Endothelial cell of coronary artery (primary cell): ENCODE measurements around the gene EMX2. TPM values are rescaled to one million over a fixed set of nuclear protein-coding genes. Genes with fewer than 3 reads are reported as not detected.

Experiments
- total RNA-seq: library from RNA; depleted of rRNA; stranded (reverse); fragments of >200 nt; gene quantifications from 2 replicates; pipeline ENCODE4 v1.2.3, GENCODE V29; 2014

EMX2 gene
- total RNA-seq: under 0.01 TPM in 1 of 2 replicates, not detected in the other

GRCh38 chr10:117542706-117543224 lies at the start of gene EMX2:
EMX2 (plus strand) TSS chr10:117542746; CDS start chr10:117543268, 522 bp downstream.

Other genes starting within 250 kb of the EMX2 start
- 10.4 and 14.4 TPM in 2 replicates for gene PDZD8, start 167.3 kb upstream of the EMX2 start, total RNA-seq